Caco-2 (cell line): Measurements from ENCODE around the gene OR51I2. TPM values are rescaled to one million over a fixed set of nuclear protein-coding genes. Genes with fewer than 3 reads are reported as not detected.

Experiments used
- BruUV-seq: library from RNA; stranded (reverse); fragments of 400-500 nt; replicated peaks from 2 replicates; lab custom pipeline; 2021; lab: Mats Ljungman, UMichigan
- CTCF ChIA-PET: fragments of 300-600 bp; sonication (Branson Sonifier 250); formaldehyde crosslinking; loops from one replicate; lab custom pipeline; 2022; ENCODE audit warnings: antibody characterized with exemption; lab: Charles Lee
- POLR2A ChIA-PET: fragments of 300-600 bp; sonication (Branson Sonifier 250); formaldehyde crosslinking; loops from one replicate; lab custom pipeline; 2022; ENCODE audit warnings: antibody characterized with exemption; lab: Charles Lee
- DNase-seq, 2 experiments: peaks; one replicate each; pipeline versions ENCODE4 v3.0.0 to v3.0.0-alpha.2; 2020 to 2022
- H3K27me3 ChIP-seq: replicated peaks from 2 replicates; pipeline ENCODE4 v1.6.0; 2011; ENCODE audit warnings: low read length; ENCODE audit not compliant: control insufficient read depth, insufficient read depth
- H3K36me3 ChIP-seq: 2 replicates; pipeline ENCODE4 v1.5.1; 2011; ENCODE audit warnings: low read length; ENCODE audit not compliant: control insufficient read depth, insufficient read depth
- H3K4me1 ChIP-seq: fragments of 250-450 bp; sonication (Bioruptor Pico); 2 replicates; pipeline ENCODE4 v1.5.1; 2020; ENCODE audit warnings: mild to moderate bottlenecking
- H3K4me3 ChIP-seq: 2 replicates; pipeline ENCODE4 v1.5.1; 2011; ENCODE audit warnings: low read depth, mild to moderate bottlenecking, control low read depth, low read length
- H3K9me3 ChIP-seq: fragments of 250-450 bp; sonication (Bioruptor Pico); 2 replicates; pipeline ENCODE4 v1.5.1; 2020; ENCODE audit warnings: mild to moderate bottlenecking, moderate library complexity
- H3K27ac Mint-ChIP-seq: one replicate; pipeline ENCODE4 v1.8.0; 2022; ENCODE audit warnings: mixed read lengths; ENCODE audit not compliant: unreplicated experiment
- H3K27me3 Mint-ChIP-seq: one replicate; pipeline ENCODE4 v1.8.0; 2022; ENCODE audit warnings: mixed read lengths; ENCODE audit not compliant: insufficient read depth, unreplicated experiment
- H3K36me3 Mint-ChIP-seq: one replicate; pipeline ENCODE4 v1.8.0; 2022; ENCODE audit warnings: mild to moderate bottlenecking, mixed read lengths; ENCODE audit not compliant: insufficient read depth, unreplicated experiment
- H3K4me1 Mint-ChIP-seq: one replicate; pipeline ENCODE4 v1.8.0; 2022; ENCODE audit warnings: low read depth, mixed read lengths; ENCODE audit not compliant: unreplicated experiment
- H3K4me3 Mint-ChIP-seq: one replicate; pipeline ENCODE4 v1.8.0; 2022; ENCODE audit warnings: mild to moderate bottlenecking, moderate library complexity, mixed read lengths; ENCODE audit not compliant: unreplicated experiment
- H3K9me3 Mint-ChIP-seq: one replicate; pipeline ENCODE4 v1.8.0; 2022; ENCODE audit warnings: mixed read lengths; ENCODE audit not compliant: unreplicated experiment
- intact Hi-C: fragments of 100-400 bp; cut with micrococcal nuclease; formaldehyde crosslinking; loops from one replicate; pipeline ENCODE4 v1.10.0; 2022; ENCODE audit not compliant: unreplicated experiment
- total RNA-seq: library from RNA; stranded (reverse); gene quantifications from 2 replicates; pipeline ENCODE4 v1.2.3, GENCODE V29; 2022
- TF ChIP-seq, protein P1 (sequence below), 2 experiments: fragments of 200-600 bp in 1 of 2; IDR thresholded peaks; 1 replicate in 1 of 2; 2 replicates in 1 of 2; pipeline versions ENCODE4 v1.5.1 to v1.8.0; 2011 to 2022; ENCODE audit warnings: antibody characterized with exemption in 1 of 2, control low read depth in 1 of 2, inconsistent platforms in 1 of 2, low read depth in 1 of 2, low read length in 1 of 2, mild to moderate bottlenecking in 1 of 2, moderate library complexity in 1 of 2; ENCODE audit not compliant: insufficient read depth in 1 of 2, severe bottlenecking in 1 of 2, unreplicated experiment in 1 of 2

OR51I2 gene
- total RNA-seq, 1 experiment from 2014 or later: not detected

DNA sequence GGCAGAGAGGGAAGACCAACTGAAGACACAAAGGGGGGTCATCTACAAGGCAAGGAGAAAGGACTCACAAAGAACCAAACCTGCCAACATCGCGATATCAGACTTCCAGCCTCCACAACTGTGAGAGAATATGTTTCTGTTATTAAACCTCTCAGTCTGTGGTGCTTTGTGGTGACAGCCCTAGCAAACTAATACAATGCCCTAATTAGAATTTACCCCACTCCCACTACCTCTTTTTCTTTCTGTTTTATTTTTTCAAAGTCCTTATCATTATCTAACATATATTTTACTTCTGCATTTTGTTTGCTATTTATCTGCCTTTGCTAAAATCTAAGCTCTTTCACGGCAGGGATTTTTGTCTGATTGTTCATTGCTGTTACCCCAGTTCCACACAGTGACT, 36.9 kb downstream of the OR51I2 start:
- Mint-ChIP-seq H3K9me3 (no peaks in the 10 kb centered on the region), H3K4me3 (no peak overlapping the region), H3K36me3 (no peaks in the 10 kb centered on the region), H3K27ac (no peak overlapping the region), H3K27me3 (peaks cover 11% of the 10 kb centered on the region), H3K4me1 (no peaks in the 10 kb centered on the region)
- BruUV-seq: no TSS peak
- TF ChIP-seq, protein P1, sequence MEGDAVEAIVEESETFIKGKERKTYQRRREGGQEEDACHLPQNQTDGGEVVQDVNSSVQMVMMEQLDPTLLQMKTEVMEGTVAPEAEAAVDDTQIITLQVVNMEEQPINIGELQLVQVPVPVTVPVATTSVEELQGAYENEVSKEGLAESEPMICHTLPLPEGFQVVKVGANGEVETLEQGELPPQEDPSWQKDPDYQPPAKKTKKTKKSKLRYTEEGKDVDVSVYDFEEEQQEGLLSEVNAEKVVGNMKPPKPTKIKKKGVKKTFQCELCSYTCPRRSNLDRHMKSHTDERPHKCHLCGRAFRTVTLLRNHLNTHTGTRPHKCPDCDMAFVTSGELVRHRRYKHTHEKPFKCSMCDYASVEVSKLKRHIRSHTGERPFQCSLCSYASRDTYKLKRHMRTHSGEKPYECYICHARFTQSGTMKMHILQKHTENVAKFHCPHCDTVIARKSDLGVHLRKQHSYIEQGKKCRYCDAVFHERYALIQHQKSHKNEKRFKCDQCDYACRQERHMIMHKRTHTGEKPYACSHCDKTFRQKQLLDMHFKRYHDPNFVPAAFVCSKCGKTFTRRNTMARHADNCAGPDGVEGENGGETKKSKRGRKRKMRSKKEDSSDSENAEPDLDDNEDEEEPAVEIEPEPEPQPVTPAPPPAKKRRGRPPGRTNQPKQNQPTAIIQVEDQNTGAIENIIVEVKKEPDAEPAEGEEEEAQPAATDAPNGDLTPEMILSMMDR (IDR thresholded peaks at IDR 0.05; ENCODE audit: insufficient read depth in 1 of 2, low read depth in 1 of 2, low read length in 1 of 2, severe bottlenecking in 1 of 2, unreplicated experiment in 1 of 2): no peak
- Histone ChIP-seq H3K4me3 (no peak overlapping the region), H3K27me3 (no peaks in the 10 kb centered on the region; the same call in 1 of the 2 replicates), H3K36me3 (no peaks in the 10 kb centered on the region), H3K4me1 (no peaks in the 10 kb centered on the region), H3K9me3 (no peaks in the 10 kb centered on the region)
- ChIA-PET CTCF (no interaction called here), POLR2A (no interaction called here)
- DNase-seq: no peak
- intact Hi-C loops: no loop called here

DNA sequence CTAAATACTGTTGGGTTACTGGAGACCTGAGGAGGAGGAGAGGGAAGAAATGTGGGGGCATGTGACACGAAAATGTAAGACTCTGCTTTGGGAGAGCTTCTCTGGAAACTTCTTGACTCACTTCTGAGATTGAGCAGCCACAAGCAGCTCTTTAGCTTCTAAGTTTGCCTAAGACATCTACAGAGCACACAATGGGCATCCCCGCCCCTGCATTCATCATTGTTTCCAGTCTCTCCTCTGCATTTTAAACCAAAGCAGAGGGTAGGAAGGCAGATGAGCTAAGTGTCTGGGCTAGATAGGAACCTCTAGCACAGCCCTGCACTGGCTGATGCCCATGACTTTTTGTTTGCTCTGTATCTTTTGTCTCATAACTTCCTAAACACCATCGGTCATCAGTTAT, 37.3 kb downstream of the OR51I2 start:
- H3K9me3 Mint-ChIP-seq: no peaks in the 10 kb centered on the region
- no TSS peak for BruUV-seq
- H3K36me3 ChIP-seq: no peaks in the 10 kb centered on the region
- no peaks in the 10 kb centered on the region for H3K9me3 ChIP-seq
- H3K36me3 Mint-ChIP-seq: no peaks in the 10 kb centered on the region
- no peaks in the 10 kb centered on the region for H3K4me1 Mint-ChIP-seq
- no peak overlapping the region for H3K4me3 ChIP-seq
- TF ChIP-seq, protein P1 (IDR thresholded peaks at IDR 0.05; ENCODE audit: insufficient read depth in 1 of 2, low read depth in 1 of 2, low read length in 1 of 2, severe bottlenecking in 1 of 2, unreplicated experiment in 1 of 2): no peak
- DNase-seq: no peak
- ChIA-PET CTCF (no interaction called here), POLR2A (no interaction called here)
- no peak overlapping the region for H3K27ac Mint-ChIP-seq
- intact Hi-C loops: no loop called here
- H3K27me3 ChIP-seq: no peaks in the 10 kb centered on the region; the same call in 1 of the 2 replicates
- H3K4me3 Mint-ChIP-seq: no peak overlapping the region
- H3K4me1 ChIP-seq: no peaks in the 10 kb centered on the region
- H3K27me3 Mint-ChIP-seq: peaks cover 14% of the 10 kb centered on the region

DNA sequence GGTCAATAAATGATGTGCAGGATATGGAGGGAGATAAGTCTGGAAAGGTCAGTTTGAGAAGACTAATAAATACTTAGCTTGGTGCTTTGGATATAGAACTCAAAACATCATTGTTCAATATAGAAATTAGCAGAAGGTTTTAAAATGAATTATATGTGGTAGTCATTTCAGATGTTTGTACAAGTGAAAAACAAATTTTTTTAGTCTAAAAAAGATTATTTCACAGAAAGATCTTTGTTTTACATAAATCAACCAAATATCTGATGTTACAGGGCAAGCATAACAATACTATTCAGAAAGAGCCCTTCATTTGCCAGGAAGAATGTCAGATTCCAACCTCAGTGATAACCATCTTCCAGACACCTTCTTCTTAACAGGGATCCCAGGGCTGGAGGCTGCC, 39.3 kb downstream of the OR51I2 start, which contains the start of gene OR52D1:
Gene OR52D1 (plus strand): TSS at position 301 of the 400 bp plus-strand sequence. CDS start 22 bp downstream, at position 323.
- POLR2A ChIA-PET: no interaction called here
- Histone ChIP-seq H3K4me3 (no peak within 1 kb of the TSS), H3K4me1 (no peaks in the 10 kb centered on the region), H3K36me3 (no peaks in the 10 kb centered on the region), H3K9me3 (no peaks in the 10 kb centered on the region), H3K27me3 (no peaks in the 10 kb centered on the region; the same call in 1 of the 2 replicates)
- Mint-ChIP-seq H3K4me1 (no peaks in the 10 kb centered on the region), H3K27me3 (peaks cover 14% of the 10 kb centered on the region), H3K9me3 (no peaks in the 10 kb centered on the region), H3K27ac (no peak within 1 kb of the TSS), H3K4me3 (no peak within 1 kb of the TSS), H3K36me3 (no peaks in the 10 kb centered on the region)
- TF ChIP-seq, protein P1 (IDR thresholded peaks at IDR 0.05; ENCODE audit: insufficient read depth in 1 of 2, low read depth in 1 of 2, low read length in 1 of 2, severe bottlenecking in 1 of 2, unreplicated experiment in 1 of 2): no peak
- BruUV-seq: no TSS peak
- intact Hi-C loops: no loop called here
- CTCF ChIA-PET: no interaction called here
- DNase-seq: no peak
